Measurements from ENCODE around the gene PSMB3.

PSMB3 gene

GRCh38 chr17:38733282-38733981 lies 19.1 kb upstream of the PSMB3 start:
- no peak for DNase-seq

- no peak for DNase-seq
Observed at GRCh38 chr17:38733982-38734973, 18.3 kb upstream of the PSMB3 start.

GRCh38 chr17:38735161-38735997 lies 17.2 kb upstream of the PSMB3 start:
- peak in 40 of 56 donors; percentile 15 to 76 (median 42) for DNase-seq

- DNase-seq: no peak
Observed at GRCh38 chr17:38738007-38738662, 14.4 kb upstream of the PSMB3 start.

GRCh38 chr17:38738686-38739085 lies 13.9 kb upstream of the PSMB3 start:
- no peak for DNase-seq

- DNase-seq: no peak
Observed at GRCh38 chr17:38739305-38739704, 13.2 kb upstream of the PSMB3 start.

GRCh38 chr17:38740044-38740443 lies 12.5 kb upstream of the PSMB3 start:
- DNase-seq: no peak

- no peak for DNase-seq
Observed at GRCh38 chr17:38740806-38741205, 11.7 kb upstream of the PSMB3 start.

- no peak for DNase-seq
Observed at GRCh38 chr17:38741461-38741860, 11.1 kb upstream of the PSMB3 start.

GRCh38 chr17:38741921-38742410 lies 10.6 kb upstream of the PSMB3 start:
- peak in 1 of 56 donors; percentile 19 for DNase-seq

- peak in 2 of 56 donors; percentile 43 to 52 for DNase-seq
Observed at GRCh38 chr17:38742411-38743308, 9.9 kb upstream of the PSMB3 start.

- DNase-seq: peak in 18 of 56 donors; percentile 12 to 70 (median 26)
Observed at GRCh38 chr17:38743556-38744171, 8.9 kb upstream of the PSMB3 start.

- DNase-seq: no peak
Observed at GRCh38 chr17:38745545-38745944, 7.0 kb upstream of the PSMB3 start.

GRCh38 chr17:38746004-38746848 lies 6.3 kb upstream of the PSMB3 start:
- no peak for DNase-seq

- no peak for DNase-seq
Observed at GRCh38 chr17:38746849-38747462, 5.6 kb upstream of the PSMB3 start.

- peak in 1 of 56 donors; percentile 41 for DNase-seq
Observed at GRCh38 chr17:38747463-38748148, 4.9 kb upstream of the PSMB3 start.
